SH-SY5Y (cell line): Measurements from ENCODE around the gene PPWD1.

ENCODE experiments used
- GATA2 ChIP-seq: IDR thresholded peaks from 2 replicates; pipeline ENCODE4 v1.6.1; 2011; ENCODE audit warnings: mild to moderate bottlenecking, low read depth, low read length
- GATA3 ChIP-seq: IDR thresholded peaks from 2 replicates; pipeline ENCODE4 v1.6.1; 2011; ENCODE audit warnings: low read depth, mild to moderate bottlenecking, low read length, moderate library complexity

- TF ChIP-seq GATA3 (no peak), GATA2 (no peak)
Observed at GRCh38 chr5:65525726-65526125, 37.4 kb upstream of the PPWD1 start.
